ENCODE results near the gene ITGA3. TPM values are rescaled to one million over a fixed set of nuclear protein-coding genes. Genes with fewer than 3 reads are reported as not detected.

ITGA3 gene
- total and polyA plus RNA-seq, 2 of the 13 experiments (the other 11 are each of a cell fraction or from before 2014, with no cell fraction given): 0.48 to 0.69 TPM

- no peak for TF ChIP-seq NFKBIZ (CRISPR knock-in tag; IDR thresholded peaks at IDR 0.05)
- peak; percentile 66; the same call in 1 of the 2 replicates for TF ChIP-seq ZNF670 (CRISPR knock-in tag; IDR thresholded peaks at IDR 0.05; ENCODE audit: borderline replicate concordance)
- peak; percentile 42; the same call in 1 of the 2 replicates for TF ChIP-seq KDM6A (CRISPR knock-in tag; IDR thresholded peaks at IDR 0.05; ENCODE audit: low read depth)
- peak; percentile 80 for TF ChIP-seq ATF3 (CRISPR knock-in tag; IDR thresholded peaks at IDR 0.05)
- peak; percentile 53; the same call in 1 of the 2 replicates for TF ChIP-seq MIER2 (CRISPR knock-in tag; IDR thresholded peaks at IDR 0.05)
- 0 out of 2 replicates have a peak, but pooled peaks have one; percentile 43 for TF ChIP-seq SPEN (CRISPR knock-in tag; IDR thresholded peaks at IDR 0.05; ENCODE audit: low read depth)
- peak; percentile 52; the same call in 1 of the 2 replicates for TF ChIP-seq NR2F2 (IDR thresholded peaks at IDR 0.05; ENCODE audit: borderline replicate concordance, low read depth)
- no peak for TF ChIP-seq CREBL2 (CRISPR knock-in tag; IDR thresholded peaks at IDR 0.05; ENCODE audit: borderline replicate concordance)
- TF ChIP-seq ARID2 (CRISPR knock-in tag; IDR thresholded peaks at IDR 0.05; ENCODE audit: borderline replicate concordance): peak; percentile 48; the same call in 1 of the 2 replicates
- peak; percentile 32; the same call in 1 of the 2 replicates for TF ChIP-seq MYC (CRISPR knock-in tag; IDR thresholded peaks at IDR 0.05; ENCODE audit: borderline replicate concordance)
- peak; percentile 69 for TF ChIP-seq ZNF687 (CRISPR knock-in tag; IDR thresholded peaks at IDR 0.05)
- TF ChIP-seq ZNF263 (CRISPR knock-in tag; IDR thresholded peaks at IDR 0.05): 0 out of 2 replicates have a peak, but pooled peaks have one; percentile 35
- TF ChIP-seq ZSCAN21 (CRISPR knock-in tag; IDR thresholded peaks at IDR 0.05; ENCODE audit: borderline replicate concordance): no peak
- peak; percentile 51; the same call in 1 of the 2 replicates for TF ChIP-seq NFKB2 (CRISPR knock-in tag; IDR thresholded peaks at IDR 0.05; ENCODE audit: borderline replicate concordance)
- TF ChIP-seq MAFK (conservative IDR thresholded peaks at IDR 0.05 in 1 of 2, IDR thresholded peaks at IDR 0.05 in 1 of 2; ENCODE audit: low read length in 2 of 2): peak; percentile 27 to 69; a peak in 3 of 4 replicates
- no peak for TF ChIP-seq GATAD1 (CRISPR knock-in tag; IDR thresholded peaks at IDR 0.05)
- no peak for TF ChIP-seq ZNF652 (CRISPR knock-in tag; IDR thresholded peaks at IDR 0.05; ENCODE audit: borderline replicate concordance, low read depth)
- TF ChIP-seq MAZ (IDR thresholded peaks at IDR 0.05; ENCODE audit: borderline replicate concordance, low read depth, low read length): peak; percentile 39; the same call in 1 of the 2 replicates
- no peak for TF ChIP-seq MAZ (CRISPR knock-in tag; IDR thresholded peaks at IDR 0.05; ENCODE audit: low read depth)
- TF ChIP-seq ZNF281 (CRISPR knock-in tag; IDR thresholded peaks at IDR 0.05; ENCODE audit: borderline replicate concordance): peak; percentile 38; the same call in 1 of the 2 replicates
- TF ChIP-seq HNF4G (IDR thresholded peaks at IDR 0.05; ENCODE audit: borderline replicate concordance, low read depth, low read length): peak; percentile 69
- TF ChIP-seq HNF4G (CRISPR knock-in tag; IDR thresholded peaks at IDR 0.05; ENCODE audit: borderline replicate concordance, low read depth): no peak
Observed at GRCh38 chr17:50133028-50133768, 77.3 kb downstream of the ITGA3 start (continued).
